Naive thymus-derived CD4-positive, alpha-beta T cell (primary cell): ENCODE data around the gene RAP1GAP. TPM values are rescaled to one million over a fixed set of nuclear protein-coding genes. Genes with fewer than 3 reads are reported as not detected.

Experiments used
- ATAC-seq: fragments of 150-1000 bp; cut with Tn5 transposase; 2 replicates; pipeline ENCODE4 v1.10.0; 2021; ENCODE audit warnings: mild to moderate bottlenecking, moderate library complexity
- CTCF ChIA-PET: fragments of 350-600 bp; sonication (Branson Sonifier 250); formaldehyde crosslinking; loops from one replicate; lab custom pipeline; 2021; ENCODE audit warnings: antibody characterized with exemption; lab: Charles Lee
- POLR2A ChIA-PET: fragments of 350-600 bp; sonication (Branson Sonifier 250); formaldehyde crosslinking; loops from one replicate; lab custom pipeline; 2021; ENCODE audit warnings: antibody characterized with exemption, inconsistent platforms; lab: Charles Lee
- DNase-seq, 9 donors: peaks; one replicate each; pipeline versions ENCODE4 v3.0.0 to v3.0.0-alpha.2; 2020 to 2022; ENCODE audit warnings: mixed read lengths in 1 of 9
- H3K27ac ChIP-seq: one replicate; pipeline ENCODE4 v1.7.0; 2013; ENCODE audit warnings: mild to moderate bottlenecking, low read depth, low read length, moderate library complexity
- H3K27me3 ChIP-seq, 2 donors: one replicate each; pipeline ENCODE4 v1.7.0; 2013; ENCODE audit warnings: low read length in 2 of 2, mild to moderate bottlenecking in 2 of 2, moderate library complexity in 2 of 2; ENCODE audit not compliant: control insufficient read depth in 2 of 2, insufficient read depth in 2 of 2
- H3K36me3 ChIP-seq, 3 experiments: 1 replicate in 2 of 3; 2 replicates in 1 of 3; pipeline ENCODE4 v1.7.0; 2013; ENCODE audit warnings: low read length in 3 of 3, mild to moderate bottlenecking in 3 of 3, moderate library complexity in 1 of 3; ENCODE audit not compliant: insufficient read depth in 3 of 3, control insufficient read depth in 2 of 3
- H3K4me1 ChIP-seq, 2 donors: one replicate each; pipeline ENCODE4 v1.7.0; 2013; ENCODE audit warnings: low read length in 2 of 2, mild to moderate bottlenecking in 2 of 2, moderate library complexity in 1 of 2; ENCODE audit not compliant: control insufficient read depth in 2 of 2, insufficient read depth in 2 of 2
- H3K4me3 ChIP-seq: 2 replicates; pipeline ENCODE4 v1.7.0; 2013; ENCODE audit warnings: mild to moderate bottlenecking, low read length
- H3K9me3 ChIP-seq, 3 experiments: 1 replicate in 2 of 3; 2 replicates in 1 of 3; pipeline ENCODE4 v1.7.0; 2013; ENCODE audit warnings: low read length in 3 of 3; ENCODE audit not compliant: control insufficient read depth in 2 of 3
- H3K27ac Mint-ChIP-seq, 9 donors: one replicate each; pipeline ENCODE4 v1.8.0; 2020 to 2022; ENCODE audit warnings: mixed read lengths in 9 of 9, mild to moderate bottlenecking in 8 of 9, moderate library complexity in 5 of 9, inconsistent platforms in 2 of 9
- H3K27me3 Mint-ChIP-seq, 5 donors: one replicate each; pipeline ENCODE4 v1.8.0; 2021 to 2022; ENCODE audit warnings: mixed read lengths in 5 of 5, mild to moderate bottlenecking in 1 of 5
- H3K36me3 Mint-ChIP-seq, 5 donors: one replicate each; pipeline ENCODE4 v1.8.0; 2020 to 2022; ENCODE audit warnings: mixed read lengths in 5 of 5, mild to moderate bottlenecking in 3 of 5, inconsistent platforms in 1 of 5
- H3K4me1 Mint-ChIP-seq, 7 donors: one replicate each; pipeline ENCODE4 v1.8.0; 2020 to 2022; ENCODE audit warnings: mixed read lengths in 7 of 7, mild to moderate bottlenecking in 3 of 7, inconsistent platforms in 1 of 7
- H3K4me3 Mint-ChIP-seq, 10 donors: one replicate each; pipeline ENCODE4 v1.8.0; 2020 to 2022; ENCODE audit warnings: mild to moderate bottlenecking in 10 of 10, mixed read lengths in 10 of 10, moderate library complexity in 6 of 10, inconsistent platforms in 2 of 10
- H3K9me3 Mint-ChIP-seq, 11 donors: one replicate each; pipeline ENCODE4 v1.8.0; 2020 to 2022; ENCODE audit warnings: mixed read lengths in 11 of 11, mild to moderate bottlenecking in 4 of 11, inconsistent platforms in 1 of 11, moderate library complexity in 1 of 11
- intact Hi-C, 2 donors: fragments of 100-400 bp; cut with micrococcal nuclease; formaldehyde crosslinking; loops; one replicate each; pipeline ENCODE4 v1.15.1; 2023
- polyA plus RNA-seq, 2 donors: library from polyadenylated mRNA; unstranded; fragments of 300-500 nt; fragmentation: Illumina TruSeq; gene quantifications; one replicate each; pipeline ENCODE4 v1.2.3, GENCODE V29; 2021
- total RNA-seq, 6 experiments: library from RNA in 5 of 6; stranded (reverse) in 5 of 6; gene quantifications; 1 replicate in 5 of 6; 2 replicates in 1 of 6; pipeline ENCODE4 v1.2.3 and lab custom pipeline; 2021 to 2026

The RAP1GAP gene
- total and polyA plus RNA-seq, 7 experiments from 2014 or later, result 0.16 to 1.4 (median 0.42) TPM; not detected in 3

GRCh38 chr1:21693732-21694131, 24.6 kb upstream of the RAP1GAP start:
- Histone ChIP-seq H3K27me3 (no peaks in the 10 kb centered on the region), H3K27ac (no peak overlapping the region), H3K4me1 (no peaks in the 10 kb centered on the region), H3K36me3 (peaks cover 12 to 56% (median 13%) of the 10 kb centered on the region in 3 experiments), H3K4me3 (no peak overlapping the region), H3K9me3 (no peaks in the 10 kb centered on the region)
- ATAC-seq, result no peak
- ChIA-PET CTCF (no interaction called here), POLR2A (interaction anchor here (0.6 kb wide), 1 partner anchor 760 kb away, joined by 3 read pairs; no protein-coding TSS in a partner anchor)
- Mint-ChIP-seq H3K36me3 (peaks cover 9 to 51% (median 17%) of the 10 kb centered on the region in 5 donors), H3K4me1 (no peaks in the 10 kb centered on the region), H3K9me3 (no peaks in the 10 kb centered on the region), H3K27me3 (no peaks in the 10 kb centered on the region), H3K4me3 (no peak overlapping the region), H3K27ac (no peak overlapping the region)
- intact Hi-C loops, result no loop called here
- no peak for DNase-seq

- Histone ChIP-seq H3K27ac (no peak overlapping the region), H3K9me3 (no peaks in the 10 kb centered on the region), H3K27me3 (no peaks in the 10 kb centered on the region), H3K4me1 (no peaks in the 10 kb centered on the region), H3K4me3 (no peak overlapping the region), H3K36me3 (peaks cover 12 to 73% (median 13%) of the 10 kb centered on the region in 3 experiments)
- peaks cover 9 to 58% (median 28%) of the 10 kb centered on the region in 5 donors for H3K36me3 Mint-ChIP-seq
- ChIA-PET CTCF (no interaction called here), POLR2A (no interaction called here)
- ATAC-seq, result no peak
- peaks cover 0 to 4% (median 0%) of the 10 kb centered on the region in 7 donors for H3K4me1 Mint-ChIP-seq
- peak overlapping the region in 1 of 9 donors; percentile 17 for H3K27ac Mint-ChIP-seq
- H3K27me3 Mint-ChIP-seq, result no peaks in the 10 kb centered on the region
- no peak for DNase-seq
- intact Hi-C loops, result no loop called here
- no peaks in the 10 kb centered on the region for H3K9me3 Mint-ChIP-seq
- H3K4me3 Mint-ChIP-seq, result no peak overlapping the region
Observed at GRCh38 chr1:21691739-21692138, 22.6 kb upstream of the RAP1GAP start.

GRCh38 chr1:21689661-21690372, 20.7 kb upstream of the RAP1GAP start:
- H3K27me3 ChIP-seq, result no peaks in the 10 kb centered on the region
- H3K9me3 ChIP-seq, result no peaks in the 10 kb centered on the region
- no peak overlapping the region for H3K27ac ChIP-seq
- H3K36me3 ChIP-seq, result peaks cover 13 to 85% (median 18%) of the 10 kb centered on the region in 3 experiments
- H3K4me1 ChIP-seq, result no peaks in the 10 kb centered on the region
- intact Hi-C loops, result no loop called here
- no peak for DNase-seq
- no peaks in the 10 kb centered on the region for H3K9me3 Mint-ChIP-seq
- H3K4me3 ChIP-seq, result no peak overlapping the region
- CTCF ChIA-PET, result no interaction called here
- H3K27ac Mint-ChIP-seq, result peak overlapping the region in 1 of 9 donors; percentile 21
- peaks cover 0 to 4% (median 0%) of the 10 kb centered on the region in 7 donors for H3K4me1 Mint-ChIP-seq
- POLR2A ChIA-PET, result no interaction called here
- no peak overlapping the region for H3K4me3 Mint-ChIP-seq
- H3K36me3 Mint-ChIP-seq, result peaks cover 17 to 69% (median 42%) of the 10 kb centered on the region in 5 donors
- H3K27me3 Mint-ChIP-seq, result no peaks in the 10 kb centered on the region
- no peak for ATAC-seq

GRCh38 chr1:21687081-21687529, 17.9 kb upstream of the RAP1GAP start:
- Histone ChIP-seq H3K27me3 (no peaks in the 10 kb centered on the region), H3K27ac (no peak overlapping the region), H3K36me3 (peaks cover 5 to 72% (median 7%) of the 10 kb centered on the region in 3 experiments), H3K4me3 (no peak overlapping the region), H3K9me3 (no peaks in the 10 kb centered on the region), H3K4me1 (no peaks in the 10 kb centered on the region)
- ChIA-PET CTCF (no interaction called here), POLR2A (interaction anchor here (0.6 kb wide), 1 partner anchor 943 kb away, joined by 4 read pairs; no protein-coding TSS in a partner anchor)
- H3K27me3 Mint-ChIP-seq, result no peaks in the 10 kb centered on the region
- ATAC-seq (no peak), DNase-seq (no peak)
- H3K4me1 Mint-ChIP-seq, result peaks cover 0 to 4% (median 0%) of the 10 kb centered on the region in 7 donors
- H3K9me3 Mint-ChIP-seq, result no peaks in the 10 kb centered on the region
- H3K27ac Mint-ChIP-seq, result no peak overlapping the region
- intact Hi-C loops, result no loop called here
- H3K4me3 Mint-ChIP-seq, result no peak overlapping the region
- peaks cover 13 to 67% (median 43%) of the 10 kb centered on the region in 5 donors for H3K36me3 Mint-ChIP-seq

GRCh38 chr1:21685946-21686678, 17.0 kb upstream of the RAP1GAP start:
- ATAC-seq (no peak), DNase-seq (no peak)
- no peak overlapping the region for H3K4me3 ChIP-seq
- intact Hi-C loops, result no loop called here
- Mint-ChIP-seq H3K27ac (no peak overlapping the region), H3K27me3 (no peaks in the 10 kb centered on the region), H3K9me3 (no peaks in the 10 kb centered on the region), H3K36me3 (peaks cover 13 to 67% (median 48%) of the 10 kb centered on the region in 5 donors), H3K4me3 (no peak overlapping the region), H3K4me1 (peaks cover 0 to 4% (median 0%) of the 10 kb centered on the region in 7 donors)
- no peaks in the 10 kb centered on the region for H3K4me1 ChIP-seq
- H3K27me3 ChIP-seq, result no peaks in the 10 kb centered on the region
- no peak overlapping the region for H3K27ac ChIP-seq
- H3K9me3 ChIP-seq, result no peaks in the 10 kb centered on the region
- H3K36me3 ChIP-seq, result peaks cover 5 to 64% (median 7%) of the 10 kb centered on the region in 3 experiments
- CTCF ChIA-PET, result no interaction called here
- POLR2A ChIA-PET, result no interaction called here

- H3K27ac ChIP-seq, result no peak overlapping the region
- ATAC-seq (no peak), DNase-seq (no peak)
- H3K9me3 Mint-ChIP-seq, result no peaks in the 10 kb centered on the region
- peaks cover 0 to 30% (median 10%) of the 10 kb centered on the region in 3 experiments for H3K36me3 ChIP-seq
- no peaks in the 10 kb centered on the region for H3K9me3 ChIP-seq
- H3K4me1 ChIP-seq, result no peaks in the 10 kb centered on the region
- no peaks in the 10 kb centered on the region for H3K27me3 Mint-ChIP-seq
- no peaks in the 10 kb centered on the region for H3K4me1 Mint-ChIP-seq
- H3K27me3 ChIP-seq, result no peaks in the 10 kb centered on the region
- no peak overlapping the region for H3K27ac Mint-ChIP-seq
- CTCF ChIA-PET, result no interaction called here
- no peak overlapping the region for H3K4me3 ChIP-seq
- peaks cover 7 to 43% (median 33%) of the 10 kb centered on the region in 5 donors for H3K36me3 Mint-ChIP-seq
- H3K4me3 Mint-ChIP-seq, result no peak overlapping the region
- POLR2A ChIA-PET, result no interaction called here
- intact Hi-C loops, result no loop called here
Observed at GRCh38 chr1:21681426-21681825, 12.3 kb upstream of the RAP1GAP start.
